Measurements from ENCODE around the gene PPIL4.
"Not testable (repeated sequence)": the region's sequence is repeated elsewhere in the genome, so short reads cannot be mapped to it uniquely, and the experiment has no call there.

The PPIL4 gene

DNA sequence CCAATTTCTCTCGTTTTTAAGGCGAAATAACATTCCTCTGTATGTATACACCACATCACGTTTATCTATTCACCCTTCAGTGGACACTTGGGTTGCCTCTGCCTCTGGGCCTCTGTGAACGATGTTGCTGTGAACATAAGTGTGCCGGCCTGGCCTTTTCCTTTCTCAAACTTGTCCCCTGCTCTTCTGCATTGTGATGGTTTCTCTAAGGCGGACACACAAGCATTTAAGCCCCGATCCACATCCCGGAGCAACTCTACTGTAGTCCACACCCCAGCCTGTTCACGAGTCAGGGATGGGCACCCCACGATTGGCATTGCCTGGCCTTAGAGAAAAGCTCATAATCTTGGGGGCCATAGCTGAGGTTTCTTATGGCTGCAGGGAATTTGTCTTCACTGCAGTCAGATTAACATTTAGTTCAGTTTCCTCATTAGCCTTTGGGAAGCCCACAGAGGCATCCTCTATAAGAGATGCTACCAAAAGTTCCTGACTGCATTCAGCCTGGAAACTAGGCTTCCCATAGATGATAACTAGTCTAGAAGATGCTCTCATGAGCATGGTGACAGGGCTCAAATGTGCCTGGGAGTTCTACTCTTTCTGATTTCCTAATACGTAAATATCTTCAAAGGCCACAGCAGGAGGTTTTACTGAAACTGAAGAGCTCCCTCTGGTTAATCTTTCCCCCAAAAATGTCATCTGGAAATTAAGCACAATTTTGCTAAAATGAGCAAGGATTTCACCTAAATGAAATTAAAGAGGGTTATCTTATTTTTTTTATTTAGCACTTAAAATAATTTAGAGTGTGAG is 61.8 kb downstream of the PPIL4 start:
- no peak for FAIRE-seq

DNA sequence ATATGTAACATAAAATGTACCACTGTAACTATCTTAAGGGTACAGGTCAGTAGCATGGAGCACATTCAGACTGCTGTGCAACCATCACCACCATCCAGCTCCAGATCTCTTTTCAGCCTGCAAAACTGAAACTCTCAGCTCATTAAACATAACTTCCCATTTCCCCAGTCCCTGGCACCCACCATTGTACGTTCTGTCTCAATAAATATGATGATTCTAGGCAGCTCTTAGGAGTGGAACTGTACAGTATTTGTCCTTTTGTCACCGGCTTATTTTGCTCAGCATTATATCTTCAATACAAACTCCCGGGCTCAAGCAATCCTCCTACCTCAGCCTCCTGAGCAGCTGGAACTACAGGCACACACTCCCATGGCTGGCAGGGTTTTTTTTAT is 62.5 kb downstream of the PPIL4 start:
- FAIRE-seq: no peak

DNA sequence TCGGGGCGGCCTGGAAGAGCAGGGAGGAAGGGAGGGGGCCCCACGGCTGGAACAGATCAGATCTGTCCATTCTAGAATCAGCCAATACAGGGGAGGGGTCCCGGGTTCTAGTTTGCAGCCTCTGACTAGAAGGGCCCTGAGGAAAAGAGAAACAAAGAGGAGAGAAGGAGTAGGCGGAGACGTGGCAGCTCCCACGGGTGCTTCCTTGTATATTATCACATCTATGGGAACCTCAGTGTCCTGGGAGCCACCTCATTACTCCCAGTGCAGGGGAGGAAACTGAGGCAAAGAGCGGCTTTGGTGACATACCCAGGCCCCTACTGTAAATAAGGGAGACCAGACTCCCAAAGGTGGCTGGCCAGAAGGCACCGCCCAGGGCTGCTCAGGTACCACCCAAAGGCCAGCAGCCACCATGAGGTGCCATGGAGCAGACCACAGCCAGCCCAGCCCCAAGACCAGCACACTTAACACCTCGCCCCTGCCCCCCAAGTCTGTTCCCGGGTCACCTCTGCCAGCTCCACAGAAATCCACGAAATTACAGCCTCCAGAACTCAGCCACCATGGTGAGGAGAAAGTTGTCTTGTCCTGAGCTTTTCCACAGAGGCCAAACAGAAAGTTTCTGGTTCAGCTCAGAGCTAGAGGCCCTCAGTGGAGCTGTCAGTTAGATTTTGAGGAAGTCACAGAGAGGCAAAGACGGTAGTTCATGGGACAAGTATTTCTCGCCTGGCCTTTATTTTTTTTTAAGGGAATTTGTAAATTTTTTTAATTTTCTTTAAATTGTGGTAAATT is 63.1 kb downstream of the PPIL4 start:
- FAIRE-seq: no peak

DNA sequence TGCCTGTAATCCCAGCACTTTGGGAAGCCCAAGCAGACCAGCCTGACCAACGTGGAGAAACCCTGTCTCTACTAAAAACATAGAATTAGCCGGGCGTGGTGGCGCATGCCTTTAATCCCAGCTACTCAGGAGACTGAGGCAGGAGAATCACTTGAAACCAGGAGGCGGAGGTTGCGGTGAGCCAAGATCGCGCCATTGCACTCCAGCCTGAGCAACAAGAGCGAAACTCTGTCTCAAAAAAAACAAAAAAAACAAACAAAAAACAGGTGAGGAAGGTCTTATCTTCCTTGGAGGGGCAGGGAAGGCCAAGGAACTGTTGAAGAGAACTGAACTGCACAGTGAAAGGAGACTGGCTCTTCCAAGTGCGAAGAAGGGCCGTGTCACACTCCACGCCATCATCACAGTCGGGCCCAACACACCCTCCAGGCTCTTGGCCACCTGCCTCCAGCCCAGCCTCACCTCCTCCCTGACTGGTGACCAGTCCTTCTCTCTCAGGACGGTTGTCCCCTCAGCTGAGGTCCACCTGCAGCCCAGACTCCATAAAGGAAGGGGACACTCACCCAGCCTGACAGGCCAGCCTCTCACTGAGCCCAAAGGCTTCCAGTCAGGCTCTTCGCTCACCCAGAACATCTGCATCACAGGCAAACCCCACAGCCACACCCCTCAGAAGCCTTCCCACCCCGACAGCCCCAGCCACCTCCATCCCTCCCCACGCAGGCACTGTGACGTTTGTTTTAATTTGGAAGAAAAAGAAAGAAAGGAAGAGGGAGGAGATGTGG is 65.2 kb downstream of the PPIL4 start:
- no peak for FAIRE-seq

DNA sequence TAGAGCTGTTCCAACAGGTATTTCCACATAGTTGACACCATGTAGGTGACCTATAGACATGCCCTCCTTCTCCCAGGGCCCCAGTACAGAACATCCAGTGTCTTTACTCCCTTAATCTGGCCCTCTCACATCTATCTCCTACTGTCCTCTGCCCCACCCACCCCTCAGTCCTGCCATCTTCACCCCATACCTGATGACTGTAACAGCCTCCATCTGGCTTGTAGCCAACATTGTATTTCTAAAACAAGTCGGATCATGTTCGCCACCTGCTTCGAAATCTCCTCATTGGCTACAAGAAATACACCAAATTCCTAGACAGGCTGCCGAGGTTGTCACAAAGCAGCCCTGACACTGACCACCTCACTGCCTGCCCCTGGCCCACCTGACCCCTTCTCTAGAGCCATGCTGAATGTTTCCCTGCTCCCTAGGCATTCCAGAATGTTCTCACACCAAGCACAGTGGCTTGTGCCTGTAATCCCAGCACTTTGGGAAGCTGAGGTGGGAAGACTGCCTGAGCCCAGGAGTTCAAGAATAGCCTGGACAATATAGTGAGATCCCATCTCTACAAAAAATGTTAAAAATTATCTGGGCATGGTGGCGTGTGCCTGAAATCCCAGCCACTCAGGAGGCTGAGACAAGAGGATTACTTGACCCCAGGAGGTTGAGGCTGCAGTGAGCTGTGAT is 67.1 kb downstream of the PPIL4 start:
- FAIRE-seq: no peak

DNA sequence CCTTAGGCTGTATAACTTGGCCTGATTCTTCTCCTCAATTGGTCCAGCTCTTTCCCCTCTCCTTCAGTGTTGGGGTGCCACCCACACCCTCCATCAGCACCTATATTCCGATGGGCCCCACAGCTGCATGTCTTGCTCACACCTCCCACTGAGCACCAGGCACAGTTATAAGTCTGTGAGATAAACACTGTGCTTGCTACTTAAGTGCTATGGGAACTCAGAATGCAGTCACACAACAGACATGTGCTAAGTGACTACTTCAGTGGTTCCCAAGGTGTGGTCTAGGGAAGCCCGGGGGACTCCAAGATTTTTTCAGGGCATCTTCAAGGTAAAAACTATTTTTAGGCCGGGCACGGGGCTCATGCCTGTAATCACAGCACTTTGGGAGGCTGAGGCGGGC is 68.3 kb downstream of the PPIL4 start:
- no peak for FAIRE-seq

DNA sequence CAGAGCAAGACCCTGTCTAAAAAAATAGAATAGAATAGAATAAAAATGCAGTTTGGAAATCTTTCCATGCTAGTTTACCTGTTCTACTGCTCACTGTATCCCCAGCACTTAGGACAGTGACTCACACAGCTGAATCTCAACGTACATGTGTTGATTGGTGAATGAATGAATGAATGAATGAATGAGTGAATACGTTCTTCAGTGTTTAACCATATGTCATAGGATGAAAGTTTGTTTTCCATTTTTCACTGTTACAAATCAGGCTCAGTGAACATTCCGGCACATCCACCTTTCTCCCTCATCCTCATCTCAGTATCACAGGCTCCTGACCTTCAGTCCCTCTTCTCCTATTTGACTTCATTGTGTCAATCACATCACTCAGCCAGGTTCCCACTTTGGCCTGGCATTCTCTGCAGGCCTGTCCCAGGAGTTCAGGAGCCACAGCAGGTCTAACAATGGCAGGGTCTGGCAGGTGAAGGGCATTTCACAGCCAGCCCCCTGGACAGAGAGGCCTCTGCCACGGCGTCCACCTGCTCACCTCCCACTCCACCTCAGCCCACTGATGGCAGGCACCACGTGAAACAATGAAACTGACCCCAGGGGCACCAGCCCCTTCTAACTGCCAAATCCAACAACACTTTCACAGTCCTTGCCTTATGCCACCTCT is 68.9 kb downstream of the PPIL4 start:
- no peak for FAIRE-seq

DNA sequence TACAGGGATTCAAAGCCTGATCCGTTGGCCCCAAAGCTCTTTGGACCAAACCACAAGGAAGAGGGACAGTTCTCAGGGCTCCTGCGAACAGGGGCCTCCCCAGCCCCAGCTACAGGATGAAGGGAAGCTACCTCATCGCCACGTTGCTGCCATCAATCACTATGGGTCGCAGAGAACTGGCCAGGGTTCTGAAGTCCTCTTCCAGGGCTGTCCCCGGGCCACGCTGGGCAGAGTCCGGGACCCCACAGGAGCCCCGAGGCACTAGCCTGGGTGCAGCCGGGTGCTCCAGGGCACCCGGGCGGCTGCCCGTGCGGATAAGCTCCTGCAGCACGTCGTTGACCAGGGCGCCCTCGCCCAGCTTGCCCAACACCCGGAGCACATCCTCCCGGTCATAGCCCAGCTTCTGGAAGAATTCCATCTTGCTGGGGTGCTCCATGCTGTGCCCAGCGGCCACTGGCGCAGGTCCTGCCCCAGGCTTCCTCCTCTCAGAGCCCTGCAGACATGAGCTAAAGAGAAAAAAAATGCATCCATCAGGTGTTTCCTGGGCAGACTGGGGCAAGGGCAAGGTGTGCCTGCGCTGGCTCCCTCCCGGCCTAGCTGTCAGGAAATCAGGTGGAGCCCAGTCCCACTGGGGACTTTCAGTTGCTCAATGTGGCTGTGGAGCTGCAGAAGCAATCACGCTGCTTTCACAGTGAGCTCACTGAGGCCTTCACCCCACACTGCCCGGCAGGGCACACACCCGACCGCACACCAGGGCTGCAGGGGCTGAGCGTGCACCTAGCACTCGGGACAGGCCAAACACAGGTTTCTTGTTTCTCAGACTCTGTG is 71.5 kb downstream of the PPIL4 start:
- FAIRE-seq: no peak

DNA sequence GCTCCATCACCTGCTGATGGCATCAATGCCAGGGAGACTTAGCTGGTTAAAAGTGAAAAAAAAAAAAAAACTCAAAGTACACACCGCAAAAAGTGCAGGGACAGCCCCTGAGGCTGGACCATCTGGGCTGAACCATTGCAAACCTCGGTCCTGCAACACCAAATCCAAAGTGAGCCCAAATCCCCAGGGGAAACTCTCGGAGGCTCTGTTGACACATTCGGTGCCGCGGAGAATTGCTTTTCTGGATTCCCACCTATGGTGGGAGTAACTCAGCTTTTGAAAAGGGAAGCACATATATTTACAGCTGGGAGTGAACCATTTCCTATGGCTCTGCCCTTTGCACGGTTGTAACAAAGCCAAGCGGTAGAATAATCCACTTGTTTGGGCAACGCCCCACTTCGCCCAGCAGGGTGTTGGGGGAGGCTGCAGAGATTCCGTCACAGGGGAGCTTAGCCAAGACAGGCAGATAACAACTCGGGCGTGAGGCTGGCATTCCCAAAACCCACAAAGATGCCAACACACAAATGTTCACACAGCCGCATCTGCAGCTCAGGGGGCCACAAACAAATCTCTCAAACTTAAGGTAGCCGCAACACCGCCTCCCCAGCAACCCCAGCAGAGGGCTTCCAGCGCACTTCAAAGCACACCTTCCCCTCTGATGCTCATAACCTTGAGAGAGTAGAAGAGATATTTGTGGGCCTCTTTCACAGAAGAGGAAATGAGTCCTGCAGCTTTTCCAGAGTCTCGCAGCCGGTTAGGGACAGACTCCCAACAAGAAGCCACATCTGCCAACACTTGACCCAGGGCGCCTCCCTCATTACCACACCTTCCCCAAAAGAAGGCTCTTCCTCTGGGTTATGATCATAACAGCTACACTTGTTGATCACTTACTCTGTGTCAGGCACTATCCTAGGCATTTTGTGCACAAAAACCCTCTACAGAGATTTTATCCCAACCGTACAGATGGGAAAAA is 72.5 kb downstream of the PPIL4 start:
- FAIRE-seq: no peak

DNA sequence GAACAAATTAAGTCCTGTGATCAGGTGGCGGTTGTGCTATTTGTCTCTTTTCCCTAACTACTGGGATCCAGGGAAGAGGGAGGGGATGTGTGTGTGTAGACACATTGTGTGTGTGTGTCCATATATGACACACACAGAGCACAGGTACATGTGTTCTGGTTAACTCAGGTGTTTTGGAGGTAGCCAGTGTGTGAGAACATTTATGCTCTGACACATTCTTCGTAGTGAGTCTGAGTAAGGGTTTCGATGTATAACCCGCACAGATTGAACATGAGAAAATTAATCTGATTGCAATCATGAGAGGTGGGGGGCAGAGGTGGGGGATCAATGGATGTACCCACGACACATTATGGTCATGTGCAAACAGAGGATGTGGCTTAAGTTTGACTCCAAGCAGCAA is 73.6 kb downstream of the PPIL4 start:
- FAIRE-seq: no peak

DNA sequence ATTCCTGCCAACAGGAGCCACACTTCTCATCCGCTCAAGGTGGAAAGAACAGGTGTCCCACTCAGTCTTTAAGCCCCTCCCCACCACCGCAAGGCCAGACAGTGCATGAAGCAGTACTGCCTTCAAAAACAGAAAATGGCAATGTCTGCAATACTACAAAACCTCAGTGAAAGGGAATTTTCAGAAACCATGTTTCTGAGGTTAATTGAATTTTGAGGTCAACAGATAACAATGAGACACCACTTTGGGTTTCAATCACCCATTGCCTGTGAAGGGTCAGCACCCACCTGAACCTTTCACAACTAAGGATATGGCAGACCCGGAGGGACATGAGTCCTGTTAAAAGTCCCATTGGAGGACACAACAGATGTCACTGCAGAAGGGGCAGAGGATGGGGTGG is 74.0 kb downstream of the PPIL4 start:
- no peak for FAIRE-seq

DNA sequence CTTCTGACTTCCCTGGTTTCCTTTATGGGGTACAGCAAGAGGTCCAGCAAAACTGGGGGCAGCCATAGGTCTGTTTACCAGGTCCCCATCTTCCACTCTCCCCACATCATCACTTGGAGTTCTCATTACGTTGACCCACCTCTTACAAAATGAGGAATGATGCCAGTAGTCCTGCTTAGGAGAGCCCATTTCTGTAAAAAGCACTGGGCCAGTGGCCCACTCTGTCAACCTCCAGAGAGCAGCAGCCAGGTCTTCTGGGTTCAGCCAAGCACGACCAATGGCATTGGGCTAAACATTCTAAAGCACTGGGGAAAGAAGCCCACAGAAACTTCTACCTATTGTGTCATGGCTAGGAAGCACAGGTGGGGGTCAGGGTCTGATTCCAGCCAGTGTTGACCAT is 74.9 kb downstream of the PPIL4 start:
- FAIRE-seq: no peak

DNA sequence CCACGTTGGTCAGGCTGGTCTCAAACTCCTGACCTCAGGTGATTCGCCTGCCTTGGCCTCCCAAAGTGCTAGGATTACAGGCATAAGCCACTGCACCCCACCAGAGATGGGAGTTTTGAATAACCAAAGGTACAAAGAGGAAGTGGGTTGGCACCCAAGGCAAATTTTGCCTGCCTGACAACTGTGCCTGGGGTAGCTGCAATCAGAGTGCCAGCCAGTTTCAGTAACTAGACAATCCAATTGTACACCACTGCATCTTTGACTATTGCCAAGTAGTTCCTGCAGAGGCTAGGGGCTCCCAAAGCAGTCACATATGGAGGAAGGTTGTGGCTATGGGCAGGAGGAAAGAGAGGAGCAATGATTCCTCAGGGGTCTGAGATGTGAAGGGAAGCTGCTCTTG is 77.7 kb downstream of the PPIL4 start:
- no peak for FAIRE-seq

DNA sequence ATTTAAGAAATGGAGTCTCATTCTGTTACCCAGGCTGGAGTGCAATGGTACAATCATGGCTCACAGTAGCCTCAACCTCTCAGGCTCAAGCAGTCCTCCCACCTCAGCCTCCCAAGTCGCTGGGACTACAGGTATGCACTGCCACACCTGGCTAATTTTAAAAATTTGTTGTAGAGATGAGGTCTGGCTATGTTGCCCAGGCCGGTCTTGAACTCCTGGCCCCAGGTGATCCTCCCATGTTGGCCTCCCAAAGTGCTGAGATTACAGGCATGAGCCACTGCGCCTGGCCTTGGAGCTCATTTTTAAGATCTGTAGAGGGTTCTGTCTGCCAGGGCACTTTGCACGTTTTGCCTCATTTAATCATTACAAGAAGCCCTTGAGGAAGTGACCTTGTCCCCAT is 78.6 kb downstream of the PPIL4 start:
- no peak for FAIRE-seq

DNA sequence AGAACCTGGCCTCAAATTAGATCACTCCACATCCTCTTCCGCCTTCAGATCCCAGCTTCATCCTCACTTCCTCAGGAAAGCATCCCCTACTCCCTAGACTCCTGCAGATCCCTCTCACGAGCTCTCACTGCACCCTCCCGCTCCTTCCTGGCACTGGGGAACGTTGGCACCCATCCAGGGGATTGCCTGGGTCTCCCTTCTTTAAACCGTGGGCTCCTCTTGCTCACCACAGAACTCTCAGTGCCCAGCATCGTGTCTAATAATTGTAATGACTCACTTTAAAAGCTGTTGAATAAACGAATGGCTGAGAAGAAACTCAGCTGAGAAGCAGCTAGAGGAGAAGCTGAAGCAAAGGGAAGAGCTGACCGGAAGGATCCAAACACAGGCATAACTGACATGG is 81.4 kb downstream of the PPIL4 start:
- FAIRE-seq: no peak

DNA sequence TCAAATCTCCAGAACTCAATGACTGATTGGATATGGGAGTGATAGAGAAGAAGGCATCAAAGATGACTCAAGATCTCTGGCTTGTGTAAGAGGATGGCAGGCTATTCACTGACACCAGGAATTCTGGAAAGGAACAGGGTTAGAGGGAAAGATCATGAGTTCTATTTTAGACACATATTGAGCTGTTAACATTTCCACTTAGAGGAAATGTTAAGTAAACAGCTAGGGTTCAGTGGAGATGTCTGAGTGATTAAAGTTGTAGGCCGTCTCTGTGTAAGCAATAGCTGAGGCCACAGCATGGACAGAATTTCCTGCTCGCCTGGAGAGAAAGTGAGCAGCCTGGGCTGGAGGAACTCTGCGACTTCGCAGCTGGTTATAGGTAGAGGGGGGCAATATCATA is 82.1 kb downstream of the PPIL4 start:
- no peak for FAIRE-seq

DNA sequence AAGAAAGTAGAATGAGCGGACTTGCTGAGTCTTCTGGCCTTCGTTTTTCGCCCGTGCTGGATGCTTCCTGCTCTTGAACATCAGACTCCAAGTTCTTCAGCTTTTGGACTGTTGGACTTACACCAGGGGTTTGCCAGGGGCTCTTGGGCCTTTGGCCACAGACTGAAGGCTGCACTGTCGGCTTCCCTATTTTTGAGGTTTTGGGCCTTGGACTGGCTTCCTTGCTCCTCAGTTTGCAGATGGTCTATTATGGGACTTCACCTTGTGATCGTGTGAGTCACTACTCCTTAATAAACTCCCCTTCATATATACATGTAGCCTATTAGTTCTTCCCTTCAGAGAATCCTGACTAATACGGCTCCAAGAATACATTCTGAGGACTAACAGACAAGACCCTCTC is 83.1 kb downstream of the PPIL4 start:
- not testable (repeated sequence) for FAIRE-seq

DNA sequence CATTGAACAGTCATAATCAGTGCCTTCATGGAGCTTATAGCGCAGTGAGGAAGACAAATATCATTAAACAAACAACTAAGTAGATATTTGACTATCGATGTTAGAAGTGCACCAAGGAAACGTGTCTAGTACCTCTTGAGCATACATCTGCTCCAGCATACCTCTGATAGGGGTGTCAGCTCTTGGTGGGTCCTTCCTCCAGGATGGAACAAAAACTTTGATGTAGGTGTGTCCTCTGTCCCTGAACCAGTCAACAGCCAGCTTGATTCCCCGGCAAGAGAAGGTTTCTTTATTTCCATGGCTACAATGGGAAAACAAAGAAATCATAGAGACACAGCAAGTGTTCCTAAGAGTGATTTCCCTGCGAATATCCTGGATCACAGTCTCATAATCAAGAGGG is 84.2 kb downstream of the PPIL4 start:
- no peak for FAIRE-seq

DNA sequence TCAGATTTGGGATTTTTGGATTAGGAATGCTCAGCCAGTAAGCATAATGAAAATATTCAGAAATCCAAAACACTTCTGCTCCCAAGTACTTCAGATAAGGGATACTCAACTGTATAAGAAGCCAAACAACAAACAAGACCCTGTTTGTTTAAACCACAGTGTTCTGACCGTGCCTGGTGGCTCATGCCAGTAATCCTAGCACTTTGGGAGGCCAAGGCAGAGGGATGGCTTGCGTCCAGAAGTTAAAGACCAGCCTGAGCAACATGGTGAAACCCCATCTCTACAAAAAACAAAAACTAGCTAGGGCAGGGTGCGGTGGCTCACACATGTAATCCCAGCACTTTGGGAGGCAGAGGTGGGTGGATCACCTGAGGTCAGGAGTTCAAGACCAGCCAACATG is 85.6 kb downstream of the PPIL4 start:
- FAIRE-seq: not testable (repeated sequence)

DNA sequence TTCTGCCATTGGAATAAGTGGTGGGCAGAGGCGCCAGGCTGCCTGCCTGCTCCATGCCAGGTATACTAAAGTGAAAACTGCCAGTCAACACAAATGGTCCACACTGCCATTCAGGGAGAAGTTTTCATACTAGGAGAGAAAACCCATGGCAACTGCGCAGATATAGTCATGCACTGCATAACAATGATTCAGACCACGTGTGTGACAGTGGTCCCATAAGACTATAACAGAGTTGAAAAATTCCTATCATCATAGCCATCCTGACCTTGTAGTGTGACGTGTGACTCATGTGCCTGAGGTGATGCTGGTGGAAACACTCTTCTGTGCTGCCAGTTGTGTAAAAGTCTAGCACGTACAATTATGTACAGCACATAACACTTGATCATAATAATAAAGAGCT is 86.1 kb downstream of the PPIL4 start:
- FAIRE-seq: no peak

All from endometrium (tissue), 2 donors.